ENCODE measurements around the gene BUB1B. TPM values are rescaled to one million over a fixed set of nuclear protein-coding genes. Genes with fewer than 3 reads are reported as not detected.

BUB1B gene
- total RNA-seq, 1 donor from 2014 or later, result 11.9 TPM

DNA sequence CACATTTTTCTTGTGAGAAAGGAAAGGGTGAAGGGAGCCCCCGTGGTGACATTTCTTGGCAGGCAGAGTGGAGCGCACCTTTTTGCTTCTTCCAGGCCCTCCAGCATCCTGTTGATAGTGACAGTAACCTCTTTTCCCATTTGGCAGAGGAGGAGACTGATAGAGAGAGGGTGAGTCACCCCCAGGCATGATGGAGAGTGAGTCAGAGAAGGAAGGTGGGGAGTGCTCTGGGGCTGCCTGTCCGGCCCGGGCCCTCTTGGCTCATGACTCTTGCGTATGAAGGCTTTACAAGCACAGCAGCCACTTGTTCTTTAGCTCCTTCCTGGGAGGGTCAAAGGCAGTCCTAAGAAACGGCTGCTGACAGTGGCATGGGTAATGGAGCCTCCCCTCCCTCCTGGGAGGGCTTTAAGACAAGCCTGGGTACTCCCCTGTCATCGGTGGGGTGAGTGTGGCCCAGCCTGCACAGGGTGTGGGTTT lies 106.0 kb downstream of the BUB1B start:
- H3K36me3 Mint-ChIP-seq (ENCODE audit: low read depth, unreplicated experiment), result no peaks in the 10 kb centered on the region
- H3K4me3 Mint-ChIP-seq (ENCODE audit: unreplicated experiment), result no peak overlapping the region
- peaks cover 9% of the 10 kb centered on the region for H3K4me1 Mint-ChIP-seq (ENCODE audit: unreplicated experiment)
- H3K27ac Mint-ChIP-seq (ENCODE audit: unreplicated experiment), result no peak overlapping the region
- peaks cover 3% of the 10 kb centered on the region for H3K27me3 Mint-ChIP-seq (ENCODE audit: unreplicated experiment)
- no peaks in the 10 kb centered on the region for H3K9me3 Mint-ChIP-seq (ENCODE audit: unreplicated experiment)
- TF ChIP-seq, protein P1, sequence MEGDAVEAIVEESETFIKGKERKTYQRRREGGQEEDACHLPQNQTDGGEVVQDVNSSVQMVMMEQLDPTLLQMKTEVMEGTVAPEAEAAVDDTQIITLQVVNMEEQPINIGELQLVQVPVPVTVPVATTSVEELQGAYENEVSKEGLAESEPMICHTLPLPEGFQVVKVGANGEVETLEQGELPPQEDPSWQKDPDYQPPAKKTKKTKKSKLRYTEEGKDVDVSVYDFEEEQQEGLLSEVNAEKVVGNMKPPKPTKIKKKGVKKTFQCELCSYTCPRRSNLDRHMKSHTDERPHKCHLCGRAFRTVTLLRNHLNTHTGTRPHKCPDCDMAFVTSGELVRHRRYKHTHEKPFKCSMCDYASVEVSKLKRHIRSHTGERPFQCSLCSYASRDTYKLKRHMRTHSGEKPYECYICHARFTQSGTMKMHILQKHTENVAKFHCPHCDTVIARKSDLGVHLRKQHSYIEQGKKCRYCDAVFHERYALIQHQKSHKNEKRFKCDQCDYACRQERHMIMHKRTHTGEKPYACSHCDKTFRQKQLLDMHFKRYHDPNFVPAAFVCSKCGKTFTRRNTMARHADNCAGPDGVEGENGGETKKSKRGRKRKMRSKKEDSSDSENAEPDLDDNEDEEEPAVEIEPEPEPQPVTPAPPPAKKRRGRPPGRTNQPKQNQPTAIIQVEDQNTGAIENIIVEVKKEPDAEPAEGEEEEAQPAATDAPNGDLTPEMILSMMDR (IDR thresholded peaks at IDR 0.05; ENCODE audit: unreplicated experiment), result no peak
- DNase-seq (ENCODE audit: low spot score), result no peak

DNA sequence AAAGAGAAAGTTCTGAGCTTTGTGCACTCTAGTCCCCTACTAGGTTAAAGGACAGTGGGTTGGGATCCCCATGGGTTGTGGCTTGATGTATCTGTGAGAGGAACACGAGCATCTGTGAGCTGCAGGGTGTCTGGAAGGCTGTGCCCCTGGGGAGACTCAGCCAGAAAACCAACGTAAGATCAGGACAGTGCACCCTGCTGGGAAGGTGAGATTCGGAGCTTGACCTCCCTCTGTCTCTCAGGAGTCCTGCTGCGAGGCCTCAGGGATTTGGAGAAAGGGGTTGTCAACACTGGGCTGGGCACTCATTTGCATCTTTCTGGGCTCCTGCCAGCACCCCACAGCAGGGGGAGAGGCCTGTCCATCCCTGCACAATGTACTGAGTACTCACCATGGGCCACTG lies 106.8 kb downstream of the BUB1B start:
- no peaks in the 10 kb centered on the region for H3K9me3 Mint-ChIP-seq (ENCODE audit: unreplicated experiment)
- H3K27me3 Mint-ChIP-seq (ENCODE audit: unreplicated experiment), result peaks cover 3% of the 10 kb centered on the region
- TF ChIP-seq, protein P1 (IDR thresholded peaks at IDR 0.05; ENCODE audit: unreplicated experiment), result no peak
- no peaks in the 10 kb centered on the region for H3K36me3 Mint-ChIP-seq (ENCODE audit: low read depth, unreplicated experiment)
- DNase-seq (ENCODE audit: low spot score), result no peak
- H3K4me3 Mint-ChIP-seq (ENCODE audit: unreplicated experiment), result no peak overlapping the region
- H3K4me1 Mint-ChIP-seq (ENCODE audit: unreplicated experiment), result peaks cover 9% of the 10 kb centered on the region
- no peak overlapping the region for H3K27ac Mint-ChIP-seq (ENCODE audit: unreplicated experiment)

DNA sequence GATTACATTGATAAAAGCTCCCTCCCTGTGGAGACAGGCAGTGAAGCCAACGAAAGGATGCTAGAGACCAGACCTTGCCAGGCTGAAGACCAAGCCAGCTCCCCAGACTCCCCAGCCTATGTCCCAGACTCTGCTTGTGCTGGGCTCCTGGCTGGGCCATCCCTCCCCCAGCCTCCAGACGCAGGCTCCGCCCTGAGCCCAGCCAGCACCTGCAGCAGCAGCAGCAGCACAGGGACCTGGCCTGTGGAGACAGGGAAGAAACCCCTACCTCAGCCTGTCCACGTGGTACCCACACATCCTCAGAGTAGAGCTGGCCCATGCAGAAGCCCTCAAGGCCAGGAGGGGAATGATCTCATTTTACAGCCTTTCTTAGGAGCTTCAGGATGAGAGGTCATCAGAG lies 108.7 kb downstream of the BUB1B start:
- Mint-ChIP-seq H3K27me3 (ENCODE audit: unreplicated experiment) (peaks cover under 1% of the 10 kb centered on the region), H3K36me3 (ENCODE audit: low read depth, unreplicated experiment) (no peaks in the 10 kb centered on the region), H3K4me1 (ENCODE audit: unreplicated experiment) (peaks cover 4% of the 10 kb centered on the region), H3K27ac (ENCODE audit: unreplicated experiment) (no peak overlapping the region), H3K4me3 (ENCODE audit: unreplicated experiment) (no peak overlapping the region), H3K9me3 (ENCODE audit: unreplicated experiment) (no peaks in the 10 kb centered on the region)
- TF ChIP-seq, protein P1 (IDR thresholded peaks at IDR 0.05; ENCODE audit: unreplicated experiment), result no peak
- no peak for DNase-seq (ENCODE audit: low spot score)

DNA sequence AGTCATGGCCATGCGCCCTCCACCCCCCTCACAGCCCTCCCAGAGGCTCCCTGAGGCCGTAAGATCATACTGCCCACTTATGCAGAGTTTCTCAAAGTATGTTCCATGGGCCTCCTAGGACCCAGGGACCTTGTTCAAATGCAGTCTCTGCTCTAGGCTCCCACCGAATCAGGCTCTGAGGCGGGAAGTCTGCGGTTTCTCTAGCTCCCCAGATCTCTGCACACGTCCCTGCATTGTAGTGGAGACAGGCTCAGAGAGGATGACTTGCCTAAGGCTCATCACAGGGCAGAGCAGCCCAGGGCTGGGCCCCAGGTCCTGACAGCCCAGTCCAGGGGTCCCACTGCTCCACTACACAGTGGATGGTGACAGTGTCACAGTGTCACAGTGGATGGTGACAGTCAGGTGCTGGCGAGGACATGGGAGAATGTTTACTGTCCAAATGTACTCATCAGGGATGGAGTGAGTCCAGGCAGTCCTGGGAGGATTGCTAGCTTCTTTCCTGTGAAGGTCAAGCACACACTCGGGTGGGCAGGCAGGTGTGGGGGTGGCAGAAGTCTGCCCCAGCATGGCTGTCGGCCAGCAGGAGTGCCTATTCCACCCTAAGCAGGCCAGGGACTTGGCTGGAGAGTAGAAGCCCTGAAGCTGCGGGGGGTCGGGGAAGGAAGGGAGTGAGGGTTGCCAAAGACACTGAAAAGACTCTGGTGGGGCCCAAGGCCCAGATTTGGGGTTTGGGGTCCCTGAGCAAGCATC lies 109.6 kb downstream of the BUB1B start:
- Mint-ChIP-seq H3K36me3 (ENCODE audit: low read depth, unreplicated experiment) (no peaks in the 10 kb centered on the region), H3K9me3 (ENCODE audit: unreplicated experiment) (no peaks in the 10 kb centered on the region), H3K4me1 (ENCODE audit: unreplicated experiment) (peaks cover 7% of the 10 kb centered on the region), H3K4me3 (ENCODE audit: unreplicated experiment) (no peak overlapping the region), H3K27ac (ENCODE audit: unreplicated experiment) (no peak overlapping the region), H3K27me3 (ENCODE audit: unreplicated experiment) (peaks cover 2% of the 10 kb centered on the region)
- DNase-seq (ENCODE audit: low spot score), result no peak
- TF ChIP-seq, protein P1 (IDR thresholded peaks at IDR 0.05; ENCODE audit: unreplicated experiment), result no peak

Other genes starting within 250 kb of the BUB1B start
- gene GPR176, start 240.8 kb upstream of the BUB1B start, total RNA-seq (ENCODE audit: unreplicated experiment), result 2.4 TPM
- gene EIF2AK4, start 227.0 kb upstream of the BUB1B start, total RNA-seq (ENCODE audit: unreplicated experiment), result 42.0 TPM
- gene SRP14, start 121.9 kb upstream of the BUB1B start, total RNA-seq (ENCODE audit: unreplicated experiment), result 235 TPM
- 153 TPM for gene BMF, start 52.2 kb upstream of the BUB1B start, total RNA-seq (ENCODE audit: unreplicated experiment)
- 0.31 TPM for gene PAK6, start 78.0 kb downstream of the BUB1B start, total RNA-seq (ENCODE audit: unreplicated experiment)
- gene ANKRD63, start 122.0 kb downstream of the BUB1B start, total RNA-seq (ENCODE audit: unreplicated experiment), result not detected
- 71.3 TPM for gene PLCB2, start 146.9 kb downstream of the BUB1B start, total RNA-seq (ENCODE audit: unreplicated experiment)
- 17.7 TPM for gene INAFM2, start 162.6 kb downstream of the BUB1B start, total RNA-seq (ENCODE audit: unreplicated experiment)
- 0.92 TPM for gene CCDC9B, start 179.9 kb downstream of the BUB1B start, total RNA-seq (ENCODE audit: unreplicated experiment)
- not detected for gene PHGR1, start 190.0 kb downstream of the BUB1B start, total RNA-seq (ENCODE audit: unreplicated experiment)
- gene DISP2, start 197.2 kb downstream of the BUB1B start, total RNA-seq (ENCODE audit: unreplicated experiment), result 3.6 TPM
- 26.0 TPM for gene KNSTRN, start 221.7 kb downstream of the BUB1B start, total RNA-seq (ENCODE audit: unreplicated experiment)
- 56.2 TPM for gene IVD, start 244.7 kb downstream of the BUB1B start, total RNA-seq (ENCODE audit: unreplicated experiment)

Measured in endothelial cell (in vitro differentiated cells).